Liver (tissue), 9 donors: ENCODE data around the gene ERFE. TPM values are rescaled to one million over a fixed set of nuclear protein-coding genes. Genes with fewer than 3 reads are reported as not detected.

Source experiments
- DNase-seq: peaks from one replicate; pipeline ENCODE4 v3.0.0-alpha.2; 2017; ENCODE audit warnings: low spot score
- H3K27ac ChIP-seq, 2 donors: one replicate each; pipeline ENCODE4 v1.7.0; 2013; ENCODE audit warnings: inconsistent platforms in 2 of 2, low read length in 2 of 2, control low read depth in 1 of 2, low read depth in 1 of 2, mild to moderate bottlenecking in 1 of 2
- H3K27me3 ChIP-seq, 4 donors: one replicate each; pipeline versions ENCODE4 v1.6.1 to v1.7.0; 2013; ENCODE audit warnings: low read length in 3 of 4, inconsistent platforms in 1 of 4, mild to moderate bottlenecking in 1 of 4, moderate library complexity in 1 of 4; ENCODE audit not compliant: control insufficient read depth in 4 of 4, insufficient read depth in 4 of 4
- H3K36me3 ChIP-seq, 4 donors: one replicate each; pipeline versions ENCODE4 v1.6.1 to v1.7.0; 2013; ENCODE audit warnings: low read length in 3 of 4, mild to moderate bottlenecking in 3 of 4, low read depth in 1 of 4, moderate library complexity in 1 of 4; ENCODE audit not compliant: control insufficient read depth in 4 of 4, insufficient read depth in 3 of 4
- H3K4me1 ChIP-seq, 4 donors: one replicate each; pipeline versions ENCODE4 v1.6.1 to v1.7.0; 2013; ENCODE audit warnings: low read length in 3 of 4, mild to moderate bottlenecking in 3 of 4, moderate library complexity in 1 of 4; ENCODE audit not compliant: control insufficient read depth in 4 of 4, insufficient read depth in 4 of 4
- H3K4me3 ChIP-seq, 3 donors: one replicate each; pipeline versions ENCODE4 v1.6.1 to v1.7.0; 2013; ENCODE audit warnings: low read length in 3 of 3, control low read depth in 1 of 3, low read depth in 1 of 3, mild to moderate bottlenecking in 1 of 3
- H3K9ac ChIP-seq, 2 donors: one replicate each; pipeline ENCODE4 v1.7.0; 2013; ENCODE audit warnings: low read length in 2 of 2, mild to moderate bottlenecking in 2 of 2, moderate library complexity in 2 of 2, control low read depth in 1 of 2, low read depth in 1 of 2
- H3K9me3 ChIP-seq, 4 donors: one replicate each; pipeline versions ENCODE4 v1.6.1 to v1.7.0; 2013; ENCODE audit warnings: low read length in 3 of 4; ENCODE audit not compliant: control insufficient read depth in 4 of 4
- ATF3 ChIP-seq: IDR thresholded peaks from 2 replicates; pipeline ENCODE4 v1.6.1; 2016; ENCODE audit warnings: antibody characterized with exemption
- CTCF ChIP-seq: fragments of 150-350 bp; IDR thresholded peaks from 2 replicates; pipeline ENCODE4 v1.5.1; 2017; ENCODE audit warnings: improper control_type of control experiment, low read depth, low read length; ENCODE audit not compliant: missing input control
- EGR1 ChIP-seq, 2 donors: IDR thresholded peaks; 2 replicates each; pipeline ENCODE4 v1.6.1; 2016 to 2018; ENCODE audit warnings: antibody characterized with exemption in 2 of 2, low read depth in 2 of 2
- FOXA1 ChIP-seq: IDR thresholded peaks from 2 replicates; pipeline ENCODE4 v1.6.1; 2016; ENCODE audit warnings: antibody characterized with exemption
- FOXA2 ChIP-seq: IDR thresholded peaks from 2 replicates; pipeline ENCODE4 v1.6.1; 2016; ENCODE audit warnings: antibody characterized with exemption
- GABPA ChIP-seq, 2 donors: IDR thresholded peaks in 1 of 2; conservative IDR thresholded peaks in 1 of 2; 2 replicates each; pipeline ENCODE4 v1.6.1; 2016; ENCODE audit warnings: antibody characterized with exemption in 2 of 2, mild to moderate bottlenecking in 1 of 2, moderate library complexity in 1 of 2
- HNF4A ChIP-seq, 2 donors: conservative IDR thresholded peaks; 2 replicates each; pipeline ENCODE4 v1.6.1; 2016; ENCODE audit warnings: antibody characterized with exemption in 2 of 2, mild to moderate bottlenecking in 2 of 2
- HNF4G ChIP-seq: IDR thresholded peaks from 2 replicates; pipeline ENCODE4 v1.6.1; 2016; ENCODE audit warnings: antibody characterized with exemption
- JUND ChIP-seq, 2 donors: IDR thresholded peaks; 2 replicates each; pipeline ENCODE4 v1.6.1; 2016; ENCODE audit warnings: antibody characterized with exemption in 2 of 2
- MAX ChIP-seq: IDR thresholded peaks from 2 replicates; pipeline ENCODE4 v1.6.1; 2016; ENCODE audit warnings: antibody characterized with exemption
- NR2F2 ChIP-seq: IDR thresholded peaks from 2 replicates; pipeline ENCODE4 v1.6.1; 2016; ENCODE audit warnings: antibody characterized with exemption
- RAD21 ChIP-seq, 2 donors: IDR thresholded peaks; 2 replicates each; pipeline ENCODE4 v1.6.1; 2016; ENCODE audit warnings: antibody characterized with exemption in 2 of 2, mild to moderate bottlenecking in 2 of 2
- RXRA ChIP-seq, 2 donors: IDR thresholded peaks; 2 replicates each; pipeline ENCODE4 v1.6.1; 2017 to 2018; ENCODE audit warnings: antibody characterized with exemption in 2 of 2, mild to moderate bottlenecking in 1 of 2
- SP1 ChIP-seq: IDR thresholded peaks from 2 replicates; pipeline ENCODE4 v1.6.1; 2018; ENCODE audit warnings: antibody characterized with exemption, mild to moderate bottlenecking
- TAF1 ChIP-seq: conservative IDR thresholded peaks from 2 replicates; pipeline ENCODE4 v1.6.1; 2016; ENCODE audit warnings: antibody characterized with exemption, mild to moderate bottlenecking
- YY1 ChIP-seq: IDR thresholded peaks from 2 replicates; pipeline ENCODE4 v1.6.1; 2016; ENCODE audit warnings: antibody characterized with exemption, mild to moderate bottlenecking
- ZBTB33 ChIP-seq: IDR thresholded peaks from 2 replicates; pipeline ENCODE4 v1.6.1; 2016; ENCODE audit warnings: antibody characterized with exemption
- WGBS: extraction: QIAGEN DNeasy Blood & Tissue Kit; methylation state at CpG from one replicate; pipeline ENCODE4 v1.1.7; 2013; 5-methylcytosine and 5-hydroxymethylcytosine counted together
- polyA plus RNA-seq, 2 donors: library from polyadenylated mRNA; stranded (reverse) in 1 of 2; unstranded in 1 of 2; fragments of 200-250 nt in 1 of 2; fragments of >200 nt in 1 of 2; fragmentation: Nextera tagmentation in 1 of 2; extraction: Ambion mirVana in 1 of 2; gene quantifications; one replicate each; pipeline versions ENCODE4 v1.2.1 to v1.2.3, GENCODE V29; 2013 to 2015
- total RNA-seq, 2 donors: library from RNA; depleted of rRNA; stranded (reverse); fragments of >200 nt; gene quantifications; one replicate each; pipeline ENCODE4 v1.2.3, GENCODE V29; 2014
- donor health status: healthy.
- donor health status: healthy.
- donor health status: healthy.
- donor health status: healthy.
- donor health status: healthy.

ERFE gene
- total and polyA plus RNA-seq, 4 donors: 0.17 to 14.0 TPM; not detected in 2

- Histone ChIP-seq H3K4me3 (no peak overlapping the region), H3K36me3 (no peaks in the 10 kb centered on the region), H3K27ac (no peak overlapping the region), H3K9ac (no peak overlapping the region), H3K9me3 (no peaks in the 10 kb centered on the region), H3K4me1 (no peaks in the 10 kb centered on the region), H3K27me3 (no peaks in the 10 kb centered on the region)
- no peak for DNase-seq
- TF ChIP-seq EGR1 (IDR thresholded peaks at IDR 0.05; ENCODE audit: low read depth in 2 of 2) (no peak), CTCF (no peak), NR2F2 (no peak), SP1 (no peak), HNF4A (conservative IDR thresholded peaks at IDR 0.05) (no peak)
- WGBS: 94% methylated on average over 22 of the region's 22 CpGs
Observed at GRCh38 chr2:238129166-238130010, 29.4 kb upstream of the ERFE start.

GRCh38 chr2:238130111-238130695, 28.6 kb upstream of the ERFE start:
- no peaks in the 10 kb centered on the region for H3K4me1 ChIP-seq
- H3K27ac ChIP-seq: no peak overlapping the region
- no peaks in the 10 kb centered on the region for H3K36me3 ChIP-seq
- H3K27me3 ChIP-seq: no peaks in the 10 kb centered on the region
- no peak overlapping the region for H3K9ac ChIP-seq
- DNase-seq: no peak
- H3K9me3 ChIP-seq: no peaks in the 10 kb centered on the region
- no peak for TF ChIP-seq FOXA1
- no peak overlapping the region for H3K4me3 ChIP-seq
- 91% methylated on average over 28 of the region's 28 CpGs for WGBS

GRCh38 chr2:238130696-238131628, 27.8 kb upstream of the ERFE start:
- Histone ChIP-seq H3K9me3 (no peaks in the 10 kb centered on the region), H3K4me3 (no peak overlapping the region), H3K27me3 (no peaks in the 10 kb centered on the region), H3K4me1 (no peaks in the 10 kb centered on the region), H3K27ac (no peak overlapping the region), H3K9ac (no peak overlapping the region), H3K36me3 (no peaks in the 10 kb centered on the region)
- WGBS: 93% methylated on average over 68 of the region's 68 CpGs
- no peak for DNase-seq
- TF ChIP-seq SP1: no peak
- TF ChIP-seq GABPA (IDR thresholded peaks at IDR 0.05 in 1 of 2, conservative IDR thresholded peaks at IDR 0.05 in 1 of 2): no peak
- no peak for TF ChIP-seq ATF3
- no peak for TF ChIP-seq FOXA1
- no peak for TF ChIP-seq EGR1 (IDR thresholded peaks at IDR 0.05; ENCODE audit: low read depth in 2 of 2)
- no peak for TF ChIP-seq HNF4A (conservative IDR thresholded peaks at IDR 0.05)
- TF ChIP-seq TAF1: no peak
- no peak for TF ChIP-seq ZBTB33
- no peak for TF ChIP-seq MAX
- no peak for TF ChIP-seq JUND (IDR thresholded peaks at IDR 0.05)
- no peak for TF ChIP-seq YY1
- no peak for TF ChIP-seq HNF4G
- TF ChIP-seq RAD21 (IDR thresholded peaks at IDR 0.05): no peak
- no peak for TF ChIP-seq CTCF
- TF ChIP-seq RXRA (IDR thresholded peaks at IDR 0.05): no peak
- TF ChIP-seq NR2F2: no peak
- no peak for TF ChIP-seq FOXA2
